IMR-90 (cell line): ENCODE results near the gene CTRL. TPM values are rescaled to one million over a fixed set of nuclear protein-coding genes. Genes with fewer than 3 reads are reported as not detected.

Experiments used
- ATAC-seq: fragments of 200-7000 bp; cut with Tn5 transposase; 2 replicates; pipeline ENCODE4 v1.9.1; 2020; ENCODE audit warnings: low read depth, mild to moderate bottlenecking, moderate library complexity
- BruUV-seq: library from RNA; stranded (reverse); fragments of 400-500 nt; replicated peaks from 2 replicates; lab custom pipeline; 2021; lab: Mats Ljungman, UMichigan
- CTCF ChIA-PET: fragments of 300-600 bp; formaldehyde crosslinking; extraction: SDS; loops from one replicate; lab custom pipeline; 2021; ENCODE audit warnings: antibody characterized with exemption; lab: Yijun Ruan, JAX
- POLR2A ChIA-PET: fragments of 300-600 bp; sonication (Branson Sonifier 250); formaldehyde crosslinking; loops from one replicate; lab custom pipeline; 2022; ENCODE audit warnings: antibody characterized with exemption; ENCODE audit not compliant: unreplicated experiment; lab: Charles Lee
- DNase-seq: peaks from one replicate; pipeline ENCODE4 v3.0.0; 2013
- H2AFZ ChIP-seq: replicated peaks from 2 replicates; pipeline ENCODE3; 2013; ENCODE audit warnings: low read length, mild to moderate bottlenecking; ENCODE audit not compliant: poor library complexity
- H2AK5ac ChIP-seq: 2 replicates; pipeline ENCODE4 v1.6.1; 2013; ENCODE audit warnings: low read depth, low read length, inconsistent platforms
- H2AK9ac ChIP-seq: replicated peaks from 2 replicates; pipeline ENCODE3; 2013; ENCODE audit warnings: mild to moderate bottlenecking, low read depth, low read length, moderate library complexity; ENCODE audit not compliant: poor library complexity
- H2BK120ac ChIP-seq: 2 replicates; pipeline ENCODE4 v1.6.1; 2013; ENCODE audit warnings: low read depth, low read length, inconsistent platforms
- H2BK15ac ChIP-seq: 3 replicates; pipeline ENCODE4 v1.6.1; 2013; ENCODE audit warnings: low read depth, low read length, inconsistent platforms
- H2BK20ac ChIP-seq: 2 replicates; pipeline ENCODE4 v1.6.1; 2013; ENCODE audit warnings: low read depth, mild to moderate bottlenecking, inconsistent platforms, low read length, moderate library complexity
- H2BK5ac ChIP-seq: 2 replicates; pipeline ENCODE4 v1.6.1; 2013; ENCODE audit warnings: mild to moderate bottlenecking, low read depth, low read length, inconsistent platforms; ENCODE audit not compliant: poor library complexity, severe bottlenecking
- H3K14ac ChIP-seq: replicated peaks from 2 replicates; pipeline ENCODE4 v1.6.1; 2013; ENCODE audit warnings: low read depth, low read length, inconsistent platforms
- H3K18ac ChIP-seq: 2 replicates; pipeline ENCODE4 v1.6.1; 2013; ENCODE audit warnings: low read depth, low read length, control low read depth
- H3K23ac ChIP-seq: 2 replicates; pipeline ENCODE4 v1.6.1; 2013; ENCODE audit warnings: low read depth, low read length, inconsistent platforms
- H3K27ac ChIP-seq: 2 replicates; pipeline ENCODE4 v1.5.1; 2013; ENCODE audit warnings: mild to moderate bottlenecking, control low read depth, low read length; ENCODE audit not compliant: insufficient read depth
- H3K27me3 ChIP-seq: 2 replicates; pipeline ENCODE4 v1.6.1; 2013; ENCODE audit warnings: low read length; ENCODE audit not compliant: control insufficient read depth, insufficient read depth
- H3K36me3 ChIP-seq: 2 replicates; pipeline ENCODE4 v1.6.1; 2013; ENCODE audit warnings: low read length, mixed read lengths; ENCODE audit not compliant: control insufficient read depth, insufficient read depth
- H3K4ac ChIP-seq: 2 replicates; pipeline ENCODE4 v1.6.1; 2013; ENCODE audit warnings: low read depth, low read length, inconsistent platforms
- H3K4me1 ChIP-seq: 2 replicates; pipeline ENCODE4 v1.6.1; 2013; ENCODE audit warnings: low read length, mixed read lengths; ENCODE audit not compliant: control insufficient read depth, insufficient read depth
- H3K4me2 ChIP-seq: 2 replicates; pipeline ENCODE4 v1.6.1; 2013; ENCODE audit warnings: low read depth, mild to moderate bottlenecking, control low read depth, low read length, moderate library complexity
- H3K4me3 ChIP-seq: 2 replicates; pipeline ENCODE4 v1.5.1; 2013; ENCODE audit warnings: low read depth, mild to moderate bottlenecking, control low read depth, low read length, moderate library complexity; ENCODE audit not compliant: insufficient read depth
- H3K56ac ChIP-seq: 2 replicates; pipeline ENCODE4 v1.6.1; 2013; ENCODE audit warnings: low read length, inconsistent platforms; ENCODE audit not compliant: insufficient read depth; ENCODE audit errors: extremely low read depth
- H3K79me1 ChIP-seq, 2 experiments: 2 replicates each; pipeline ENCODE4 v1.6.1; 2013; ENCODE audit warnings: low read length in 2 of 2, inconsistent platforms in 1 of 2, low read depth in 1 of 2
- H3K9ac ChIP-seq: 2 replicates; pipeline ENCODE4 v1.6.1; 2013; ENCODE audit warnings: low read depth, low read length, control low read depth
- H3K9me1 ChIP-seq: 2 replicates; pipeline ENCODE4 v1.6.1; 2013; ENCODE audit warnings: low read length, inconsistent platforms; ENCODE audit not compliant: insufficient read depth
- H3K9me3 ChIP-seq: 2 replicates; pipeline ENCODE4 v1.6.1; 2013; ENCODE audit warnings: low read length; ENCODE audit not compliant: control insufficient read depth, insufficient read depth
- H4K20me1 ChIP-seq: 2 replicates; pipeline ENCODE4 v1.6.1; 2013; ENCODE audit warnings: low read length, inconsistent platforms; ENCODE audit not compliant: insufficient read depth
- H4K5ac ChIP-seq: 2 replicates; pipeline ENCODE4 v1.6.1; 2013; ENCODE audit warnings: mild to moderate bottlenecking, low read depth, low read length, control low read depth
- H4K8ac ChIP-seq, 2 experiments: 2 replicates each; pipeline ENCODE4 v1.6.1; 2013; ENCODE audit warnings: low read depth in 2 of 2, low read length in 2 of 2, control low read depth in 1 of 2, inconsistent platforms in 1 of 2
- H4K91ac ChIP-seq: 2 replicates; pipeline ENCODE4 v1.6.1; 2013; ENCODE audit warnings: low read depth, low read length, inconsistent platforms; ENCODE audit not compliant: insufficient read depth
- BHLHE40 ChIP-seq: fragments of 150-350 bp; IDR thresholded peaks from 2 replicates; pipeline ENCODE4 v1.6.1; 2016; ENCODE audit warnings: mild to moderate bottlenecking, low read depth, low read length
- CEBPB ChIP-seq: IDR thresholded peaks from 2 replicates; pipeline ENCODE4 v1.6.1; 2012; ENCODE audit warnings: low read depth, low read length, improper control_type of control experiment
- CHD1 ChIP-seq: IDR thresholded peaks from 2 replicates; pipeline ENCODE4 v1.6.1; 2012; ENCODE audit warnings: low read depth, low read length, improper control_type of control experiment
- CTCF ChIP-seq: conservative IDR thresholded peaks from 2 replicates; pipeline ENCODE4 v1.5.1; 2012; ENCODE audit warnings: mild to moderate bottlenecking, low read depth, low read length, improper control_type of control experiment
- ELK1 ChIP-seq: fragments of 150-350 bp; IDR thresholded peaks from 2 replicates; pipeline ENCODE4 v1.6.1; 2016; ENCODE audit warnings: low read depth, mild to moderate bottlenecking, low read length, moderate library complexity, borderline replicate concordance
- FOS ChIP-seq: fragments of 150-350 bp; IDR thresholded peaks from 2 replicates; pipeline ENCODE4 v1.6.1; 2016; ENCODE audit warnings: low read depth, low read length
- MAFK ChIP-seq: IDR thresholded peaks from 2 replicates; pipeline ENCODE4 v1.6.1; 2012; ENCODE audit warnings: low read depth, low read length, improper control_type of control experiment
- MAZ ChIP-seq: IDR thresholded peaks from 2 replicates; pipeline ENCODE4 v1.6.1; 2012; ENCODE audit warnings: low read depth, mild to moderate bottlenecking, low read length, improper control_type of control experiment, moderate library complexity, borderline replicate concordance
- MXI1 ChIP-seq: IDR thresholded peaks from 2 replicates; pipeline ENCODE4 v1.6.1; 2012; ENCODE audit warnings: low read depth, mild to moderate bottlenecking, low read length, moderate library complexity, borderline replicate concordance
- NFE2L2 ChIP-seq: fragments of 150-350 bp; IDR thresholded peaks from 2 replicates; pipeline ENCODE4 v1.6.1; 2016; ENCODE audit warnings: low read depth, mild to moderate bottlenecking, low read length
- POLR2A ChIP-seq: IDR thresholded peaks from 2 replicates; pipeline ENCODE4 v1.6.1; 2012; ENCODE audit warnings: mild to moderate bottlenecking, low read depth, low read length
- RAD21 ChIP-seq: IDR thresholded peaks from 2 replicates; pipeline ENCODE4 v1.6.1; 2012; ENCODE audit warnings: low read length, improper control_type of control experiment
- RCOR1 ChIP-seq: IDR thresholded peaks from 2 replicates; pipeline ENCODE4 v1.6.1; 2012; ENCODE audit warnings: mild to moderate bottlenecking, low read length, improper control_type of control experiment; ENCODE audit not compliant: insufficient replicate concordance
- RFX5 ChIP-seq: IDR thresholded peaks from 2 replicates; pipeline ENCODE4 v1.8.0; 2012; ENCODE audit warnings: low read depth, mild to moderate bottlenecking, low read length, moderate library complexity
- SMC3 ChIP-seq: fragments of 150-350 bp; IDR thresholded peaks from 2 replicates; pipeline ENCODE4 v1.6.1; 2016; ENCODE audit warnings: low read depth, mild to moderate bottlenecking, antibody characterized with exemption, low read length, moderate library complexity
- USF2 ChIP-seq: fragments of 150-350 bp; IDR thresholded peaks from 2 replicates; pipeline ENCODE4 v1.6.1; 2017; ENCODE audit warnings: mild to moderate bottlenecking, antibody characterized with exemption, low read length, low read depth
- WGBS, 2 experiments: methylation state at CpG; one replicate each; pipeline versions ENCODE4 v1.1.5 to v1.1.7; 2013; ENCODE audit warnings: missing lambda C conversion rate in 2 of 2; ENCODE audit not compliant: insufficient read length in 1 of 2; ENCODE audit errors: extremely low coverage in 2 of 2; 5-methylcytosine and 5-hydroxymethylcytosine counted together
- dilution Hi-C: fragments of 300-500 bp; cut with HindIII; formaldehyde crosslinking; loops from one replicate; pipeline ENCODE4 v1.14.3; 2018; ENCODE audit warnings: low sequenced_read_pairs; ENCODE audit not compliant: unreplicated experiment
- in situ Hi-C: fragments of 300-500 bp; cut with MboI; formaldehyde crosslinking; loops from 3 replicates; pipeline ENCODE4 v1.14.3; 2019; ENCODE audit warnings: low sequenced_read_pairs, inconsistent platforms, mixed read lengths
- intact Hi-C: fragments of 100-400 bp; cut with micrococcal nuclease; formaldehyde crosslinking; loops from 2 replicates; pipeline ENCODE4 v1.10.0; 2022
- polyA plus RNA-seq, 3 experiments: library from polyadenylated mRNA; depleted of rRNA; stranded (reverse); fragments of >200 nt; gene quantifications; 2 replicates each; pipeline ENCODE4 v1.2.3, GENCODE V29; 2012; ENCODE audit warnings: low replicate concordance in 1 of 3
- total RNA-seq: library from RNA; depleted of rRNA; stranded (reverse); fragments of >200 nt; gene quantifications from 2 replicates; pipeline ENCODE4 v1.2.3, GENCODE V29; 2012

The CTRL gene
- total and polyA plus RNA-seq, 2 of the 4 experiments (the other 2 are of a cell fraction): 0.18 to 1.1 TPM

GRCh38 chr16:67940446-67941089 is 8.9 kb upstream of the CTRL start:
- in situ Hi-C loops (loop anchor here (25.0 kb wide), 1 partner anchor 403 kb away; the partner anchor contains the start of gene RIPOR1), dilution Hi-C loops (no loop called here), intact Hi-C loops (no loop called here)
- peaks cover 54% of the 10 kb centered on the region for H4K20me1 ChIP-seq
- H4K8ac ChIP-seq: no peak overlapping the region
- TF ChIP-seq FOS (no peak), POLR2A (no peak), USF2 (no peak), RAD21 (no peak), CTCF (no peak), ELK1 (no peak), CHD1 (no peak), SMC3 (no peak), MAFK (no peak), CEBPB (no peak), RFX5 (no peak), BHLHE40 (no peak), MXI1 (no peak), NFE2L2 (no peak), MAZ (no peak), RCOR1 (no peak)
- H3K27ac ChIP-seq: no peak overlapping the region
- no peak overlapping the region for H4K5ac ChIP-seq
- H3K4ac ChIP-seq: no peak overlapping the region
- H3K18ac ChIP-seq: no peak overlapping the region
- H3K36me3 ChIP-seq: peaks cover 58% of the 10 kb centered on the region
- DNase-seq (no peak), ATAC-seq (no peak)
- H3K23ac ChIP-seq: no peak overlapping the region
- no peak overlapping the region for H3K9ac ChIP-seq
- ChIA-PET CTCF (no interaction called here), POLR2A (no interaction called here)
- H3K27me3 ChIP-seq: no peaks in the 10 kb centered on the region
- no peak overlapping the region for H2BK15ac ChIP-seq
- 70% methylated on average over 2 of the region's 5 CpGs; no CpG with 5 or more reads in 1 of the 2 experiments for WGBS, 2 experiments
- peaks cover 4% of the 10 kb centered on the region for H3K4me1 ChIP-seq
- no peak overlapping the region for H3K14ac ChIP-seq
- no peaks in the 10 kb centered on the region for H3K9me3 ChIP-seq
- H4K91ac ChIP-seq: no peak overlapping the region
- no TSS peak for BruUV-seq
- no peak overlapping the region for H2BK120ac ChIP-seq
- H2BK5ac ChIP-seq: no peak overlapping the region
- H3K9me1 ChIP-seq: peaks cover 4% of the 10 kb centered on the region
- H3K79me1 ChIP-seq: peaks cover 18 to 76% of the 10 kb centered on the region in 2 experiments; a peak in 3 of 4 replicates
- no peak overlapping the region for H3K4me3 ChIP-seq
- H2BK20ac ChIP-seq: no peak overlapping the region
- no peak overlapping the region for H2AFZ ChIP-seq
- H3K56ac ChIP-seq: no peak overlapping the region
- no peak overlapping the region for H3K4me2 ChIP-seq
- no peak overlapping the region for H2AK9ac ChIP-seq
- H2AK5ac ChIP-seq: no peak overlapping the region
